Tibial nerve (tissue), 4 donors: ENCODE measurements around the gene CDH26. TPM values are rescaled to one million over a fixed set of nuclear protein-coding genes. Genes with fewer than 3 reads are reported as not detected.

Experiments
- DNase-seq, 2 donors: peaks; one replicate each; pipeline ENCODE4 v3.0.0-alpha.2; 2019; ENCODE audit warnings: low spot score in 2 of 2
- H3K27ac ChIP-seq, 4 donors: fragments of 200-600 bp; sonication (generic) in 3 of 4; one replicate each; pipeline ENCODE4 v1.5.1; 2017 to 2019; ENCODE audit warnings: mild to moderate bottlenecking in 1 of 4
- H3K27me3 ChIP-seq, 2 donors: fragments of 200-600 bp; sonication (generic) in 1 of 2; one replicate each; pipeline versions ENCODE4 v1.5.1 to v1.6.0; 2017 to 2019
- H3K36me3 ChIP-seq, 3 donors: fragments of 200-600 bp; sonication (generic); one replicate each; pipeline ENCODE4 v1.5.1; 2018 to 2019
- H3K4me1 ChIP-seq, 4 donors: fragments of 200-600 bp; sonication (generic) in 3 of 4; one replicate each; pipeline ENCODE4 v1.5.1; 2017 to 2019
- H3K4me3 ChIP-seq, 4 donors: fragments of 200-600 bp; sonication (generic) in 3 of 4; one replicate each; pipeline ENCODE4 v1.5.1; 2017 to 2019; ENCODE audit warnings: mild to moderate bottlenecking in 1 of 4, moderate library complexity in 1 of 4
- H3K9me3 ChIP-seq, 4 donors: fragments of 200-600 bp; sonication (generic) in 3 of 4; one replicate each; pipeline ENCODE4 v1.5.1; 2017 to 2019
- EP300 ChIP-seq, 2 donors: sonication (generic); formaldehyde crosslinking; IDR thresholded peaks; one replicate each; pipeline ENCODE4 v1.6.1; 2017; ENCODE audit warnings: antibody characterized with exemption in 2 of 2, mild to moderate bottlenecking in 1 of 2
- POLR2A ChIP-seq, 2 donors: fragments of 450-650 bp; IDR thresholded peaks; one replicate each; pipeline ENCODE4 v1.6.1; 2017; ENCODE audit warnings: antibody characterized with exemption in 2 of 2, mild to moderate bottlenecking in 2 of 2, moderate library complexity in 2 of 2
- WGBS, 2 donors: methylation state at CpG; one replicate each; pipeline ENCODE4 v1.1.5; 2018; 5-methylcytosine and 5-hydroxymethylcytosine counted together
- total RNA-seq, 4 donors: library from RNA; depleted of rRNA; stranded (reverse); fragments of >200 nt; gene quantifications; one replicate each; pipeline ENCODE4 v1.1.0, GENCODE V29; 2016
- TF ChIP-seq, protein P1 (sequence below), 5 experiments: fragments of 200-600 bp in 3 of 5; fragments of 450-650 bp in 2 of 5; sonication (generic) in 3 of 5; IDR thresholded peaks; one replicate each; pipeline ENCODE4 v1.5.1; 2016 to 2019; ENCODE audit warnings: antibody characterized with exemption in 5 of 5, mild to moderate bottlenecking in 3 of 5, moderate library complexity in 2 of 5

CDH26 gene
- total RNA-seq, 4 donors from 2014 or later: 1.3 to 4.8 (median 2.6) TPM

GRCh38 chr20:59996108-59996507, 37.9 kb downstream of the CDH26 start:
- Histone ChIP-seq H3K27ac (no peak overlapping the region), H3K4me1 (peaks cover 0 to 3% (median 0%) of the 10 kb centered on the region in 4 donors), H3K4me3 (no peak overlapping the region), H3K27me3 (no peaks in the 10 kb centered on the region), H3K9me3 (no peaks in the 10 kb centered on the region), H3K36me3 (peaks cover 0 to 34% (median 0%) of the 10 kb centered on the region in 3 donors)
- 90 to 100% methylated on average over 1 of the region's 1 CpG for WGBS, 2 donors
- no peak for DNase-seq
- TF ChIP-seq POLR2A (IDR thresholded peaks at IDR 0.05) (no peak), EP300 (IDR thresholded peaks at IDR 0.05) (no peak)
- TF ChIP-seq, protein P1, sequence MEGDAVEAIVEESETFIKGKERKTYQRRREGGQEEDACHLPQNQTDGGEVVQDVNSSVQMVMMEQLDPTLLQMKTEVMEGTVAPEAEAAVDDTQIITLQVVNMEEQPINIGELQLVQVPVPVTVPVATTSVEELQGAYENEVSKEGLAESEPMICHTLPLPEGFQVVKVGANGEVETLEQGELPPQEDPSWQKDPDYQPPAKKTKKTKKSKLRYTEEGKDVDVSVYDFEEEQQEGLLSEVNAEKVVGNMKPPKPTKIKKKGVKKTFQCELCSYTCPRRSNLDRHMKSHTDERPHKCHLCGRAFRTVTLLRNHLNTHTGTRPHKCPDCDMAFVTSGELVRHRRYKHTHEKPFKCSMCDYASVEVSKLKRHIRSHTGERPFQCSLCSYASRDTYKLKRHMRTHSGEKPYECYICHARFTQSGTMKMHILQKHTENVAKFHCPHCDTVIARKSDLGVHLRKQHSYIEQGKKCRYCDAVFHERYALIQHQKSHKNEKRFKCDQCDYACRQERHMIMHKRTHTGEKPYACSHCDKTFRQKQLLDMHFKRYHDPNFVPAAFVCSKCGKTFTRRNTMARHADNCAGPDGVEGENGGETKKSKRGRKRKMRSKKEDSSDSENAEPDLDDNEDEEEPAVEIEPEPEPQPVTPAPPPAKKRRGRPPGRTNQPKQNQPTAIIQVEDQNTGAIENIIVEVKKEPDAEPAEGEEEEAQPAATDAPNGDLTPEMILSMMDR (IDR thresholded peaks at IDR 0.05): no peak

- TF ChIP-seq, protein P1 (IDR thresholded peaks at IDR 0.05): no peak
- TF ChIP-seq POLR2A (IDR thresholded peaks at IDR 0.05) (no peak), EP300 (IDR thresholded peaks at IDR 0.05) (no peak)
- H3K4me1 ChIP-seq: peaks cover 0 to 3% (median 0%) of the 10 kb centered on the region in 4 donors
- DNase-seq: no peak
- no peak overlapping the region for H3K4me3 ChIP-seq
- H3K36me3 ChIP-seq: peaks cover 0 to 30% (median 0%) of the 10 kb centered on the region in 3 donors
- no peaks in the 10 kb centered on the region for H3K9me3 ChIP-seq
- H3K27ac ChIP-seq: no peak overlapping the region
- 93 to 96% methylated on average over 2 of the region's 2 CpGs for WGBS, 2 donors
- H3K27me3 ChIP-seq: no peaks in the 10 kb centered on the region
Observed at GRCh38 chr20:59997896-59998295, 39.7 kb downstream of the CDH26 start.

- WGBS, 2 donors: 96 to 100% methylated on average over 3 of the region's 3 CpGs
- no peaks in the 10 kb centered on the region for H3K27me3 ChIP-seq
- H3K36me3 ChIP-seq: peaks cover 0 to 30% (median 0%) of the 10 kb centered on the region in 3 donors
- H3K27ac ChIP-seq: no peak overlapping the region
- DNase-seq: no peak
- no peak overlapping the region for H3K4me3 ChIP-seq
- TF ChIP-seq EP300 (IDR thresholded peaks at IDR 0.05) (no peak), POLR2A (IDR thresholded peaks at IDR 0.05) (no peak)
- H3K9me3 ChIP-seq: no peaks in the 10 kb centered on the region
- H3K4me1 ChIP-seq: no peaks in the 10 kb centered on the region
Observed at GRCh38 chr20:59999502-59999901, 41.3 kb downstream of the CDH26 start.

DNA sequence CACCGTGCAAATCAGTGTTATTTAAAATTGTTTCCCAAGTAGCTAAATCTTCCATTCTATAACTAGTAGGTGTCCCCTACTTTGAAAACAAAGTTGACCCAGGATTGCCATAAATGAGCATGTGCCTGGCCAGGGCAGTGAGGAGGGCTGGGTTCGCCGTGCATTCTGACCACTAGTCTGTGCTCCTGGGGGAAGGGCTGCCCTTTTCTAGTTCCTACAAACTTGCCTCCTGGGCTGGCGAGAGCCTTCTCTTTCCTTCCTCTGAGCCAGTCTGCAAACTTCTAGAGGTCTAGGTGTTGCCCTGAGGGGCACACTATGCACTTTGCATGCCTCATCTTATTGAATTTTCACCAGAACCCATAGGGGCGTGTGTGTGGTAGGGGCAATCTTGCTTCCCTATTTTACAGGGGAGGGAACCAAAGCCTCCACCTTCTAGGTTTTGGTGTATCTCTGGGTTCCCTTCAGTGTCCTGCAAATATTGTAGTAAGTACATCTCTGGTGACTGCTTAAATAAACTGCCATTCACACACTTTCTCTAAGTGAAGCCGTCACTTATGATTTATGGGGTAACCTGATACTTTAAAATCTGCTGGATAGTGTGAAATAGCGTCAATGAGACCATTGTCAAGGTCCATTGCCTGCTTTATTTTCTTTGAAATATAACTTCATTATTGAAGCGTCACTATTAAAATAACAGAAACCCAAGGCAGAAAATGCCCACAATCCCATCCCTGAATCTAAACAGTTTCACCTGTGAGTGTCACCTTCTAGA, 42.2 kb downstream of the CDH26 start:
- WGBS, 2 donors: 66 to 72% methylated on average over 8 of the region's 8 CpGs
- no peak overlapping the region for H3K4me3 ChIP-seq
- H3K9me3 ChIP-seq: no peaks in the 10 kb centered on the region
- DNase-seq: no peak
- H3K27ac ChIP-seq: no peak overlapping the region
- TF ChIP-seq EP300 (IDR thresholded peaks at IDR 0.05) (no peak), POLR2A (IDR thresholded peaks at IDR 0.05) (no peak)
- TF ChIP-seq, protein P1 (IDR thresholded peaks at IDR 0.05): no peak
- H3K36me3 ChIP-seq: peaks cover 0 to 28% (median 0%) of the 10 kb centered on the region in 3 donors
- H3K27me3 ChIP-seq: no peaks in the 10 kb centered on the region
- H3K4me1 ChIP-seq: no peaks in the 10 kb centered on the region

GRCh38 chr20:60001108-60001507, 42.9 kb downstream of the CDH26 start:
- Histone ChIP-seq H3K36me3 (peaks cover 0 to 28% (median 0%) of the 10 kb centered on the region in 3 donors), H3K4me3 (no peak overlapping the region), H3K27ac (no peak overlapping the region), H3K9me3 (no peaks in the 10 kb centered on the region), H3K4me1 (no peaks in the 10 kb centered on the region), H3K27me3 (no peaks in the 10 kb centered on the region)
- WGBS, 2 donors: 44 to 47% methylated on average over 11 of the region's 11 CpGs
- DNase-seq: no peak
- TF ChIP-seq POLR2A (IDR thresholded peaks at IDR 0.05): no peak
- TF ChIP-seq, protein P1 (IDR thresholded peaks at IDR 0.05): no peak
- TF ChIP-seq EP300 (IDR thresholded peaks at IDR 0.05): no peak
